GM19372 (cell line): ENCODE data around the gene CPAMD8.
"Not testable (repeated sequence)": the region's sequence is repeated elsewhere in the genome, so short reads cannot be mapped to it uniquely, and the experiment has no call there.

Source experiments
- ATAC-seq: cut with Tn5 transposase; IDR thresholded peaks from one replicate; pipeline ENCODE4 v1.9.1; 2021; ENCODE audit warnings: mild to moderate bottlenecking, low read depth, moderate library complexity; ENCODE audit not compliant: unreplicated experiment

CPAMD8 gene

GRCh38 chr19:16878181-16878965 lies 148.2 kb downstream of the CPAMD8 start:
- no peak for ATAC-seq

DNA sequence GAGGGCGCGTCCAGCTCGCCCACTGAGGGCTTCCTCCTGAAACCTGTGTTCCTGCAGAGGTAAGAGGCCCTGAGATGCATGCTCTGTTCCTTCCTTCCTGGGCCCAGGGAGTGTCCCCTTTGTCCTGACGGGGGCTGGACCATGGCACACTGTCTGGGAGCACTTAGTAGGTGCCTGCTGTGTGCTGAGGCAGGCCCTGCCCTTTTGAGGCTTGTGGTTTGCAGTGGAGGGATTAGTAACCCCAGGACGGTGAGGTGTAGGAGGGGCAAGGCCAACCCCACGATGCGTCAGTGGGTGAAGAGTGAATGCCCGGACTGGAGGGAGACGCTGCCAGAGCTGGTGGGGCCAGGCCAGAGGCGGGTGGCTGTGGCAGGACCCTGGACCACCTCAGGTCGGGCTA lies 149.0 kb downstream of the CPAMD8 start:
- ATAC-seq = no peak

- ATAC-seq = no peak
Observed at GRCh38 chr19:16876904-16877361, 149.7 kb downstream of the CPAMD8 start.

GRCh38 chr19:16875584-16876555 lies 150.7 kb downstream of the CPAMD8 start:
- no peak for ATAC-seq

DNA sequence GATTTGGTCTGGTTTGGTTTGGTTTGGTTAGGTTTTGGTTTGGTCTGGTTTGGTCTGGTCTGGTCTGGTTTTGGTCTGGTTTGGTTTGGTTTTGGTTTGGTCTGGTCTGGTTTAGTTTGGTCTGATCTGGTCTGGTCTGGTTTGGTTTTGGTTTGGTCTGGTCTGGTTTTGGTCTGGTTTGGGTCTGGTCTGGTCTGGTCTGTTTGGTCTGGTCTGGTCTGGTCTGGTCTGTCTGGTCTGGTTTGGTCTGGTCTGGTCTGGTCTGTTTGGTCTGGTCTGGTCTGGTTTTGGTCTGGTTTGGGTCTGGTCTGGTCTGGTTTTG lies 151.7 kb downstream of the CPAMD8 start:
- ATAC-seq = not testable (repeated sequence)

DNA sequence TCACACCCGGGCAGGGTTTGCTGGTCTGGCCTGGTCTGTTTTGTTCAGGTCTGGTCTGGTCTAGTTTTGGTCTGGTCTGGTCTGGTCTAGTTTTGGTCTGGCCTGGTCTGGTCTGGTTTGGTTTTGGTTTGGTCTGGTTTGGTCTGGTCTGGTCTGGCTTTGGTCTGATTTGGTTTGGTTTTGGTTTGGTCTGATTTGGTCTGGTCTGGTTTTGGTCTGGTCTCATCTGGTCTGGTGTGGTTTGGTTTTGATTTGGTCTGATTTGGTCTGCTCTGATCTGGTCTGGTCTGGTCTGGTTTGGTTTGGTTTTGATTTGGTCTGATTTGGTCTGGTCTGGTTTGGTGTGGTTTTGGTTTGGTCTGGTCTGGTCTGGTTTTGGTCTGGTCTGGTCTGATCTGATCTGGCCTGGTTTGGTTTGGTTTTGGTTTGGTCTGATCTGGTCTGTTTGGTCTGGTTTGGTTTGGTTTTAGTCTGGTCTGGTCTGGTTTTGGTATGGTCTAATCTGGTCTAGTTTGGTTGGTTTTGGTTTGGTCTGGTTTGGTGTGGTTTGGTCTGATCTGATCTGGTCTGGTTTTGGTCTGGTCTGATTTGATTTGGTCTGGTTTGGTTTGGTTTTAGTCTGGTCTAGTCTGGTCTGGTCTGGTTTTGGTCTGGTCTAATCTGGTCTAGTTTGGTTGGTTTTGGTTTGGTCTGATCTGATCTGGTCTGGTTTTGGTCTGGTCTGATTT lies 152.2 kb downstream of the CPAMD8 start:
- ATAC-seq = no peak

- ATAC-seq = no peak
Observed at GRCh38 chr19:16873594-16873993, 153.0 kb downstream of the CPAMD8 start.

GRCh38 chr19:16872728-16873127 lies 153.9 kb downstream of the CPAMD8 start:
- no peak for ATAC-seq

DNA sequence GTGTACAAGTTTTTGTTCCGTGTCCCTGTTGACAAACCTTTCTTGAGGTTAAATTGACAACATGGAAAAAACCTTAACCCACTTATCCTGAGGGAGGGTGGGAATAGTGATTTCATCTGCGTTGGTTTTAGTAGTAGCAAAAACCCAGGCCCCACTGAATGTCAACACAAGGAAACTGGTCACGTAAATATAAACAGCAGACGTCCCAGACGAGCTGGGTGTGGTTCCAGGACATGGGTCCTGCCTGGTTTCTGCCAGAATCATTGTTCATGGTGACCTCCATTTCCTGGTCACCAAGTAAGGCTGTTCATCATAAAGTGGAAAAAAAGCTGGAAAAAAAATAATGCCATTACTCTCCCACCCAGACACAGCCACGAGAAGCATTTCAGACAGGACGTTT lies 154.7 kb downstream of the CPAMD8 start:
- ATAC-seq = no peak

DNA sequence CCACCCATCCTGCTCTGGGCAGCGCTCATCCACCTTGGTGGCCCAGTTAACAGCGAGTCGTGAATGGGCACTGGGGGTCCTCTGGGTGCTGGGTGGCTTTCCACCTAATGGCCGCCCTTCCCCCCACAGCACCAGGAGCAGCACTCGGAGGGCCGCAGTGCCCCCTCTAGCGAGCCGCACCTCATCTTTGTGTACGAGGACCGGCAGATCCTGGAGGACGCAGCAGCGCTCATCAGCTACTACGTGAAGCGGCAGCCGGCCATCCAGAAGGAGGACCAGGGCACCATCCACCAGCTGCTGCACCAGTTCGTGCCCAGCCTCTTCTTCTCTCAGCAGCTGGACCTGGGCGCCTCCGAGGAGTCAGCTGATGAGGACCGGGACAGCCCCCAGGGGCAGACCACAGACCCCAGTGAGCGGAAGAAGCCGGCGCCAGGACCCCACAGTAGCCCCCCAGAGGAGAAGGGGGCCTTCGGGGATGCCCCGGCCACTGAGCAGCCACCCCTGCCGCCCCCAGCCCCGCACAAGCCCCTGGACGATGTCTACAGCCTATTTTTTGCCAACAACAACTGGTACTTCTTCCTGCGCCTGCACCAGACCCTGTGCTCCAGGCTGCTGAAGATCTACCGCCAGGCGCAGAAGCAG lies 157.2 kb downstream of the CPAMD8 start:
- ATAC-seq = no peak

DNA sequence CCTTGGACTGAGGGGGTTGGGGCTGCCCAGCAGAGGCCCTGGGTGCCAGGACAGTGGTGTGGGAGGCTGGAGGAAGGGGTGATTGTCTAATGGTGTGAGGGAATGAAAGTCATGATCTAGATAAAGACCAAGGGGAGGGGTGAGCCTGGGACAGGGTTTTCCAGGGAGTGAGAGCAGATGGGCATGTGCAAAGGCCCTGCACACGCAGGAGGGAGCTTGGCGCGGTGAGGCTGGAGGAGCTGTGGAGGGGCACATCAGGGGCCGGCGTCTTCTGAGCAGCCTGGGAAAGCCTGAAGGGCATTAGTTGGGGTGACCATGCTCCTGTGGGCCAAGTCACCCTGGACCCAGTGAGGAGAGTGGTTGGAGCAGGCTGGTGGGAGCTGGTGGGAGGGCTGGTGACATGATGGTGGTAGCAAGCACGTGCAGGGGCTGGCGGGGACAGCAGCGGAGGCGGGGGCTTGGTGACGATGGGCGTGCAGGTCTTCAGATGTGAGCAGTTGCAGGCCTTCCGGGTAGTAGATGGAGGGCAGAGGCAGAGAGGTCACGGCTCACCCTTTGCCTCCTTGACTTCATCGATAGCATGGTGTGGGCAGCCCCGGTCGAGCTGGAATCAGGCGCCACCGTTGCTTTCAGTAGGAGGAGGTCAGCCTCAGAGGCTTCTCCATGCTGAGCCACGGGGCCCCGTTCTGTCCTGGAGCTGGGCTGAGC lies 158.0 kb downstream of the CPAMD8 start:
- ATAC-seq = no peak

DNA sequence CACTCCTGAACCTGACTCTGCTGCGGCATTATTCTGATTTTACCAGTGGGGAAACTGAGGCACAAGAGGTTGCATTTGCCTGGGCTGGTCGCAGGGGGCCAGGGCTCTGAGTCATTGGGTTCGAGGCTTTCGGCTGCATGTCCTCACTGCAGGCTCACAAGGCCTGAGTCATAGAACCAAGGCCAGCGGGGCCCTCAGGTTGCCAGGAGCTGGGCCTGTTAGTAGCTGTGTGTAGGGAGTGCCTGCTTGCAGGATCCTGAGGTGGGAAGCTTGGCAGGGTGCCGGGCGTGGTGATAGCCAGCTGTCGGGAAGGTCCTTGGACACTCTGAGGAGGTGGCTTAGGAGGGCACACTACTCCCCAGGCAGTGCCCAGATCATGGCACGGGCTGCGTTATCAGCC lies 159.4 kb downstream of the CPAMD8 start:
- ATAC-seq = no peak

- no peak for ATAC-seq
Observed at GRCh38 chr19:16862826-16863415, 163.7 kb downstream of the CPAMD8 start.

DNA sequence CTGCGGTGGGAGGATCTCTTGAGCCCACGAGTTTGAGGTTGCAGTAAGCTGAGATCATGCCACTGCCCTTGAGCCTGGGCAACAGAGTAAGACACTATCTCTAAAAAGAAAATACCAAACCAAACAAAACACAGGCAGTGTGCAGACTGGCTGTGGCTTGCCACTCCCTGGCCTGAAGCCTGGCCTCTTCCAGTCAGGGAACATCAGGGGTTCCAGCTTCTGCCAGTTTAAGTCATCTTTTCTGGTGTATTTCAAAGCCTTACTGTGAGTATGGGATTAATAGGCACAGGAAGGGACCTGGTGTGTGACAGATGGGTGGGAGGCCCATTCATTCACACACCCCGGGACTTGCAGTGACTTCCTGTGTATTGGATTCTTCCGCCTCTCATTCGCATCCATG lies 164.8 kb downstream of the CPAMD8 start:
- no peak for ATAC-seq

GRCh38 chr19:16861011-16861410 lies 165.6 kb downstream of the CPAMD8 start:
- no peak for ATAC-seq

DNA sequence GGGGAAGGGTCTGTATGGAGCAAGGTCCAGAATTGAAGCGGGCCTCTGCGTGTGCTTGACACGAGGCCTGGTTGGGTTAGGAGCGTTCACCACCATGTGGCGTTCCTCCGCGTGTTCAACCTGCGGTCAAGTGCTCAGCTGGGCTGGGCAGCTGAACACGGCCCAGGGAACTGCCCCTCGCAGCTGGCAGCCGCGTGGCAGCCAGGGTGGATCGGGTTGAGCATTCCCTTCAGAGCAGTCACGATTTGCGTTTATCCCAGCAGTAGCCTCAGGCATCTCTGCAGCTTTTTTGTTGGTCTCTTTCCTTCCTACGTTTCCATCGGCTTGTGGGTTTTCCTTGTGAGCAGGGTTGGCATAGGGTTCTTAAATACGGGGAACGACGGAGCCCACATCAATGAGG lies 166.5 kb downstream of the CPAMD8 start:
- ATAC-seq = no peak

DNA sequence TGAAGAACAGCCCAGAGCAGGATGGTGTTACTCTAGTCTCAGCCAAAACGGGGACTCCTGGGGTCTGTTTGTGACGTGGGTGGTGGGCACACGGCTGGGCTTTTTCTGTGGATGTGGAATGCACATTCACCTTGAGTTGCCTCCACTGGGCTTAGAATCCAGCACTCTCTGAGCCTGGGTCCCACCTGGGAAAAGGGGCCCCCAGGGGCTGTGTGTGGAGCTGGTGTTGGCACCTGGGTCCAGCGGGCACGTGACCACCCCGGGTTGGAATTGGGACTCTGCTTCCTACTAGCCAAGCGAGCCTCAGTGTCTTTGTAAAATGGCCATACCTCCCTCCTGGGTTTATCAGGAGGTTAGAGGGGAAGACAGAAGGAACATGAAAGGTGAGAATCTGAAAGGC lies 167.0 kb downstream of the CPAMD8 start:
- ATAC-seq = no peak

- no peak for ATAC-seq
Observed at GRCh38 chr19:16856091-16856490, 170.5 kb downstream of the CPAMD8 start.

- ATAC-seq = no peak
Observed at GRCh38 chr19:16853066-16853465, 173.5 kb downstream of the CPAMD8 start.
